Measurements from ENCODE around the gene SULF2.

SULF2 gene

DNA sequence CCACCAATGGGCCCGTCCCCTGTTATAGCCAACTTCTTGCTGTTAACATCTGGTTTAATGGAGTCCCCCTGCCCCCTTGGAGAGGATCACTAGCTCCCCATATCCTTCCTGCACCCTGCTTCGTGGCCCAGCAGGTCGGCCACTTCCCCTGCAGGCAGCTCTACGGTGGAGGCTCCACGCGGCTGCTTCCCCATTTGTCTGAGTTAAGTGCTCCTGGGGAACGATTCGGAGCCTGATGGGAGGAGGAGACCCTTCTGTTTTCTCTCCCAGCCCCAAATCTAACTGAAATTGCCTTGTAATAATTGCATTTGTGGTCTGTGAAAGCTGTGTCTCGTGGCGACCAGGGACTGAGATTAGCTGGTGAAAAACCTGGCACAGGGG lies 74.6 kb downstream of the SULF2 start:
- TF ChIP-seq GATA2 (IDR thresholded peaks at IDR 0.05; ENCODE audit: low read depth, low read length): 0 out of 2 replicates have a peak, but pooled peaks have one; percentile 15
- TF ChIP-seq GATA3 (IDR thresholded peaks at IDR 0.05; ENCODE audit: low read depth, low read length): no peak

DNA sequence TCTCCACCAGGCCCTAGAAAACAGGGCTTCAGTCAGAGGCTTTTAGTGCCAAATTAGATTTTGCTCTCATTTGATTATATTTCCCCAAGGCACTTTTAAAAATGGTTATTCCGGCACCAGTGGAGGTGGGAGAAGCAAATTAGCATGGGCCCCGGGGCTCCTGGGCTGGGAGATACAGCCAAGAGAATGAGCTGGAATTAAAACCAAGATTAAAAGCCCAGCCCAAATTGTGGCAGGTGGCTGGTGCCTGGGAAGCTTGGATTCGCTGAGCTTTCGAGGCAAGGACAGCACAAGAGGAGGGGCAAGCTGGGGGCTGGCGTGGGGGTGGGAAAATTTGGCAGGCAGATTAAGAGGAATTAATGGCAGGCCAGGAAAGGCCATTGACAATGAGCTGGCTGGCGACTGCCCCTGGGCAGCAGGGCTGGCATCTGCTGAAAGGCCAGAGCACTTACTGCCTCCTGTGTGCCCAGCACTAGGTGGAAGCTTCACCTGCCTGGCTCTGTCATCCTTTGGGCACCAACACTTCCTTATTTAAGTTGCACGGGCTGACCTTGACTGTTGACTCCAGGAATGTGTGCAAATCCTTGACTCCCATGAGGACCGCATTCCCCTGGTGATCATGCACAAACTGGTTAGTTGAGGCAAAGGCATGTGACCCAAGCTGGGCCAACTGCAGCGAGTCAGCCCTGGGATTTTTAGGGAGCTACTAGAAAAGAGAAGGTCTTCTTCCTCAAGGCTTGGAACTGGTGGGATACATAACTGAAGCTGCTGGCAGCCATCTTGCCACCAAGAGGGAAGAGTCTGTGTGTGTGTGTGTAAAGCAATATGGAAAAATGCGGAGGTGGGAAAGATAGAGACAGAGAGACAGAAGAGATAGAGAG lies 76.1 kb downstream of the SULF2 start:
- TF ChIP-seq GATA3 (IDR thresholded peaks at IDR 0.05; ENCODE audit: low read depth, low read length): no peak
- peak; percentile 56 for TF ChIP-seq GATA2 (IDR thresholded peaks at IDR 0.05; ENCODE audit: low read depth, low read length)

DNA sequence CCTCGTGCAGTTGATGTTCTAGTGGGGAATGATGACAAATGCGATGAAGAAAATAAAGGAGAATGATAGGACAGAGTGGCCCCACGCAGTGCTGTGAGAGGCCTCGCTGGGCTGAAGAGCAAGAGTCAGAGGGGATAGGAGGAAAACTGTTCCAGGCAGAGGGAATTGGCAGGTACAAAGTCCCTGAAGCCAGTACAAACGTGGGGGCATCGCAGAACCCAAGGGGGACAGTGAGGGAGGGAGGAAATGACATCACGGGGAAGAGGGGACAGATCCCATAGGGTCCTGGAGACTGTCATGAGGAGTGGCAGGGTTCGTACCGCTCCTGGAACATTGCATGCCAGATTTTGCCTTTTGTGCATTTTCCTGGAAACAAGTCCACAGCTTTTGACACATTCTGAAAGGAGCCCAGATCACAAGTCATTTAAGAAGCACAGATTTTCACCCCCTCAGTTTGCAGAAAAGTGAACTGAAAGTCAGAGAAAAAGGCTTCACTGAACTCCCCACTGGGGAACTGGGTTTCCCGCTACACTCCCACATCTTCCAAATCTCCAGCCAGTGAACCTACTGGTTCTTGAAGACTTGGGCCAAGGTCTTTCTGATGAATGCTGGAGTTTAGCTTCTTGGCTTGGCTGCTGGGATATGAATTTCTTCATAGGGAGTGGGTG lies 77.0 kb downstream of the SULF2 start:
- no peak for TF ChIP-seq GATA2 (IDR thresholded peaks at IDR 0.05; ENCODE audit: low read depth, low read length)

DNA sequence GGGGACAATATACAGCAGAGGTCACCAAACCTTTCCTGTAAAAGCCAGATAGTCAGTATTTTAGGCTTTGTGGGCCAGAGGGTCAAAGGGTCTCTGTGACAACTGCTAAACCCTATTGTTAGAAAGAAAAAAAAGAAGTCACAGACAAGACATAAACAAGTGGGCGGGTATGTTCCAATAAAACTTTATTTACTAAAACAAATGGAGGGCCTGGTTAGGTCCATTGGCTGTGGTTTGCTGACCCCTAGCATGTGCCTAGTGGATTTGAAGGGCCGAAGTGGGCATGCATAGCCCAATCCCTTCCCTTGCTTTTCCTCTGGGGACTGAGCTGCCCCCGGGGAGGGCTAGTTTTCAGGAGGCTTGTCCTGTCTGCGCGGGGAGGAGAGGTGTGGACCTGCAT lies 78.9 kb downstream of the SULF2 start:
- TF ChIP-seq GATA3 (IDR thresholded peaks at IDR 0.05; ENCODE audit: low read depth, low read length): no peak
- no peak for TF ChIP-seq GATA2 (IDR thresholded peaks at IDR 0.05; ENCODE audit: low read depth, low read length)

DNA sequence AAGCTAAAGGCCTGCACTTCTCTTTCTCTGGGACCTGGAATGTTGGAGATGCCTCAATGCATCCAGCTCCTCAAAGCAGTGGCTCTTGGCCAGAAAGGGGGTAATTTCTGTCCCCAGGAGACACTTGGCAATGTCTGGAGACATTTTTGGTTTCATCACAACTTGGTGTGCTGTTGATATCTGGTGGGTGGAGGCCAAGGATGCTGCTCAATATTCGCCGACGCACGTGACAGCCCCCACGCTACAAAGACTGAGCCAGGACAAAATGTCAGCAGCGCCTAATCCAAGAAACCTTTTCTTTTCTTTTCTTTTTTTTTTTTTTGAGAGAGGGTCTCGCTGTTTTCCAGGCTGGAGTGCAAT lies 79.8 kb downstream of the SULF2 start:
- TF ChIP-seq GATA3 (IDR thresholded peaks at IDR 0.05; ENCODE audit: low read depth, low read length) (no peak), GATA2 (IDR thresholded peaks at IDR 0.05; ENCODE audit: low read depth, low read length) (no peak)

DNA sequence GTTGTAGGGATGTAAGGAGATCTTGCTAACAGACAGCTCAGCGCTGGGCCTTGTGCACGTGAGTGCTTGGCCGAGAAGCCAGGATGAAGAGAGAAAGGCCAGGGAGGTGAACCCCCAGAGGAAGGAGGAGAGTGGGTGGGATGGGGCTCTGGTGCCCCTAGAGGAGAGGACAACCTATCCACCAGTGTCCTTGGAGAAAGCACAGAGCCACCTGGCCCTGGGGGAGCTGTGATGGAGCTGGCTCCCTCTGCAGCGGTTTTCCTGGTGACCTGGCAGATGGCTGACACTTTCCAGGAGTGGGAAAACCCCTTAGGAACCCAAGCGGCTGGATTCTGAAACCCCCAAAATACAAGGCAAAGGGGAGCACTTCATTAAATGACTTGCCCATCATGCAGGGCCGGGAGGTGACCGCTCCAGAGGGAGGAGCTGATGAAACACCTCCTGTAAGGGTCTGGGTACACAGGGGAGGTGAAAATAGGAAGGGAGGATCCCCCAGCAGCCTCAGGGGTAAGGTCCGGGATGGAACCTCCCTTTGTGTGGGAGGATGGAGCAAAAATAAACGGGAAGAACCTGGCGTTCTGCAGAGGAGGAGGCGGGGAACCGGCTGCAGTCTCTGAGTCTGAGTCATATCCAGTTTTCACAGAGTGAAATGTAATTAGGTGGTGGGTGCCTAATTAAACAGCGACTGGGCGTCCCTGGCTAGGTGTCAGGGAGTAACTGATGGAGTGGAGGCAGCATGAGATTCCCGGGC lies 80.4 kb downstream of the SULF2 start:
- TF ChIP-seq GATA3 (IDR thresholded peaks at IDR 0.05; ENCODE audit: low read depth, low read length) (no peak), GATA2 (IDR thresholded peaks at IDR 0.05; ENCODE audit: low read depth, low read length) (no peak)

DNA sequence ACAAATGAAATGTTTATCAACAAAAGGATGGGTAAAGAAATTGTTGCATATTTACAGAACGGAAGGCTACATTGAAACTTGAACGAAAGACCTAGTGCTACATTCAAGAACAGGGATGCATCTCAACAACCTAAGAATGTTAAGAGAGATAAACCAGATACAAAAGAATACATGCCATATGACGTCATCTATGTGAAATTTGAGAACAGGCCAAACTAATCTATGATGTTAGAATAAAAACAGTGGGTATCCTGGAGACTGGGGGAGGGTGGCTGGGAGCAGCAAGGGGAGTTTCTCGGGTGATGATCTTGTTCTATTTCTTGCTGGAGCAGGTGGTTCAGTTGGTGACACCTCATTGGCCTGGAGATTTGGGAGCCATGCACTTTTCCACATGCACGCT lies 81.5 kb downstream of the SULF2 start:
- no peak for TF ChIP-seq GATA2 (IDR thresholded peaks at IDR 0.05; ENCODE audit: low read depth, low read length)
- TF ChIP-seq GATA3 (IDR thresholded peaks at IDR 0.05; ENCODE audit: low read depth, low read length): no peak

DNA sequence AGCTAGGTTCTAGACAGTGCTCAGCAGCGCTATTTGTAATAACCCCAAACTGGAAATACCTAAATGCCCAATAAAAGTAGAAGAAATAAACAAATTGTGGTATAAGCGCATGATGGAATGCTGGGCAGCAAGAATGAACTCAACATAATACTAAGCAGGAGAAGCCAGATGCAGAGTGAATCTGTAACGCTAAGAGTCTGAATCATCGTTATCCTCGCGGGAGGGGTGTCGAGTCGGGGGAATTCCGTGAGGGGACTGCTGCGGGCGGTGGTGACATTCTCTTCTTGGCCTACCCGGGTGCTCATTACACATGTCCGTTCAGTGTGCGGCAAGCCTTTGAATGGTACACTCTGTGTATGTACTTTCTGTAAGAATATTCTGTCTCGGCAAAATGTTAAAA lies 83.7 kb downstream of the SULF2 start:
- no peak for TF ChIP-seq GATA3 (IDR thresholded peaks at IDR 0.05; ENCODE audit: low read depth, low read length)
- TF ChIP-seq GATA2 (IDR thresholded peaks at IDR 0.05; ENCODE audit: low read depth, low read length): no peak

DNA sequence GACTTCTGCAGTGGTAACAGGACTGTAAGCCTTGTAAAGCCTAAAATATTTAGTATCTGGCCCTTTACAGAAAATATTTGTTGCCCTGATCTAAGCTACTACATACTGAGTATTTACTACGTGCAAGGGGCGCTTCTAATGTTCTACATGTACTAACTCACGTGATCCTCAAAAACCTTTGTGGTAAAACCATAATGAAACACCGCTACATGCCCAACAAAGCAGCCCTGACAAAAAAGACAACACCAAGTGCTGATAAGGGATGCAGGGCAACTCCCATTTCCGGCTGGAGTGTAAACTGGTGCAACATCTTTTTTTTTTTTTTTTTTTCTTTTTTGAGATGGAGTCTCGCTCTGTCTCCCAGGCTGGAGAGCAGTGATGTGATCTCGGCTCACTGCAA lies 85.0 kb downstream of the SULF2 start:
- TF ChIP-seq GATA3 (IDR thresholded peaks at IDR 0.05; ENCODE audit: low read depth, low read length) (no peak), GATA2 (IDR thresholded peaks at IDR 0.05; ENCODE audit: low read depth, low read length) (no peak)

DNA sequence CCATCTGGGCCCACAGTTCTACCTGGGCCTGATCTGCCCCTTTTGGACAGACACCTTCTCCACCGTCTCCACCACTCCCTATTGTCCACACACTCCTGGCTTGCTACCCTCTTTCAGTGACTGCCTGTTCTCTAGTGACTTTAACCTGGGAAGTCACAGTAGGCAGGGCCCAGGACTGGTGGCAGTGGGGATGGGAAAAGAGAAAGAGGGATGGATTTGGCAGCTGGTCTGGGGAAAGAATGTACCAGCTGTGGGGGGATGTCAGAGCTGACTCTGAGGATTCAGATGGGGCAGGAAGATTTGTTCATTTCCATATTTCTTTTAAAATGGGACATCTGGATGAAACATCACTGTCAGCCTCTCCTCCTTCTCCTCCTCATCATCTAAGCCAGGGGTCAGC lies 85.5 kb downstream of the SULF2 start:
- TF ChIP-seq GATA2 (IDR thresholded peaks at IDR 0.05; ENCODE audit: low read depth, low read length): no peak
- no peak for TF ChIP-seq GATA3 (IDR thresholded peaks at IDR 0.05; ENCODE audit: low read depth, low read length)

DNA sequence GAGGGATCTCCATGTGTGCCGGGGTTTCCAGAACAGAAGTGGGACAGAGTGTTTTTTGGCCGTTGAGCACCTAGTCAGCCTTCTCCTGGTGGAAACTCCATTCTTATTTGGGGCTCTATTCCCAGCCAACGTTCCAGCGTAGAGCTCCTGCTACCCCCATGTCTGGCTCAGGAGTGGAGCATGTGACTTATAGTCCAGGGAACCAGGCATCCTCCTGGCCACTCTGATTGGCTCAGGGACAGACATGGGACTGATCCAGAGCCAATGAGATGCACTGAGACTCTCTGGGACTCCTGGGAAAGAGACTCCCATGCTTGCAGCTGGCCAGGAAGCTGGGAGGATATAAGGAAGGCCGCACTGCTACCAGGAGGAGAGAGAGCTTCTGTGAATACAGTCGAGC lies 87.1 kb downstream of the SULF2 start:
- no peak for TF ChIP-seq GATA3 (IDR thresholded peaks at IDR 0.05; ENCODE audit: low read depth, low read length)

DNA sequence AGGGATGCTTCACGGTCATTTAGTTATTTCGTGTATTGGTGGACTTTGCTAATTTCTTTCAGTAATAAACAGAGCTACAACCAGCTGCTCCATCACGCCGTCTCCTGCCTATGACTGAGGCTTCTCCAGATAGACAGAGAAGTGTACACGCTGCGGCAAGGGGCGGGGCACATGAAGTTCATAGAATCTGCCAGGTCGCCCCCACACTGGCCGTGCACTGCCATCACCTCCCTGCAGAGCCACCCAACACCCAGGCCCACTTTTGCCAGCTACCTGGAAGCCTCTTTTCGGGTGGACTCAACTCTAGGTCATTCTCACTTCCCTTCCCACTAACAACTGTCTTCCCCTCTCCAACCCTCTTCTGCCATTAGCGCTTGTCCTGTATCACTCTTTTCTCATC lies 88.4 kb downstream of the SULF2 start:
- TF ChIP-seq GATA2 (IDR thresholded peaks at IDR 0.05; ENCODE audit: low read depth, low read length) (no peak), GATA3 (IDR thresholded peaks at IDR 0.05; ENCODE audit: low read depth, low read length) (no peak)

DNA sequence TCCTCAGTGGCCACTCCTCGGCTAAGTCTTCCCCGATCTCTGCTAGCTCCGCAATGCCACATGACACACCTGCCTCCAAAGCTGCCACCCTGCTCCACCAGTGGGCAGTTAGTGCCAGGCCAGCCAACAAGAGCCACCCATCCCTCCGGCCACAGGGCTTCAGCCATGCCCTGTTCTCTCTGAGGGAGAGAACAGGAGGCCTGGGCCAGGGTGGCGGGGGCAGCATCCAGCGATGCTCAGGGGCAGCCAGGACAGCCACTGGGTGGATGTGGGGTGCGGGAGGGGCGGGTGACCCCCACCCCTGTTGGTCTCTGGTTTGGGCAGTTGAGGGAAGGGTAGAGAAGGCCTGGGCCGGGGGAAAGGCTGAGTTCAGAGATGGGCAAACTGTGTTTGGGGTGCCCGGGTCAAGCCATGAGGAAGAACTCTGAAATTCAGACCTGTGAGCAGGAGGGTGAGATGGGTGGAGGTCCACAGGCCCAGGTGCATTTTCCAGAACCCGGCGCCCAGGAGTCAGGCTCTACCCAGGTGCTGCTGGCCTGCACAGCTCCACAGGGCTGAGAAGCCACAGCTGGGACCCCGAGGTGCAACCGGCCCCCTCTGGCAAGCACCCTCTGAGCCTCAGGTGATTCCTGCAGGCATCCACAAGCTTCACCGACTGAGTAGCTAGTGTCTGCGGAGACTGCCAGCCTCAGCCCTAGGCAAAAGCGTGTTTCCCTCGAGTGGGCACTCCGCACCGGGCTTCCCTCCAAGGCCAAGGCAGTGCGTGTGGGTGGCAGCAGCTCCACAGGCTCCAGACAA lies 91.1 kb downstream of the SULF2 start:
- no peak for TF ChIP-seq GATA3 (IDR thresholded peaks at IDR 0.05; ENCODE audit: low read depth, low read length)
- no peak for TF ChIP-seq GATA2 (IDR thresholded peaks at IDR 0.05; ENCODE audit: low read depth, low read length)

DNA sequence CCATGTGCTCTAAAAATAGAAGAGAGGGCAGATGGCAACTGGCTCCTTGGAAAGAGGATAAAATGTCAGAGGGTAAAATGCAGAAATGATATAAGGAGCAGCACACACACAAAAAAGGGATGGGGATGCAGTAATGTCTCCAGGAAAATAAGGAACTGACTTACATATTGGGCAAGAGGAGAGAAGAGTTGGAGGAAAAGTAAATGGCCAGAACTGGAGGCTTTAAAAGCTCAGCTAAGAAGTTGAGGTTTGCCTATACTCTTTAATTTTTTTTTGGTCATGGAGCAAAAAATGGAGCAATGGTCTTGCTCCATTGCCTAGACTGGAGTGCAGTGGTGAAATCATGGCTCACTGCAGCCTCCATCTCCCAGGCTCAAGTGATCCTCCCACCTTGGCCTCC lies 93.7 kb downstream of the SULF2 start:
- TF ChIP-seq GATA3 (IDR thresholded peaks at IDR 0.05; ENCODE audit: low read depth, low read length) (no peak), GATA2 (IDR thresholded peaks at IDR 0.05; ENCODE audit: low read depth, low read length) (no peak)

Data from SH-SY5Y (cell line).